ENCODE data around the gene B9D1.

DNA sequence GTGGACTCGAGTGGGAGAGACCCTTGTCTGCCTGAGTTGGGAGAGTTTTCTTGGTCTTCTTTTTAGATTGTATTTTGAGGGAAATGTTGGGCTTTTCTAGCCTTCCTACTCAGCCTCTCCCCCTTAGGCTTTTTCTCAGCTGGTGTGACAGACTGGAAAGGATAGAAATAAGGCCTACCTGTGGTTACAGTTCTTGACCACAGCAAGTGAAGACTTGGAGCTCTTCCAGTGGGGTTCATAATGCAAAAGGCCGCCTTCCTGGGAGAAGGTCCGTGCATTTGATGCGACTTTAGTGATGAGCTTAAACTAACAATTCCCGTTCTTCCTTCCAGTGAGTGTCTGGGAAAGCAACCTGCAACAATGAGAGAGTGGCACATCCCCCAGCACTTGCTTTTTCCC lies 56.8 kb downstream of the B9D1 start:
- TF ChIP-seq, protein P1, sequence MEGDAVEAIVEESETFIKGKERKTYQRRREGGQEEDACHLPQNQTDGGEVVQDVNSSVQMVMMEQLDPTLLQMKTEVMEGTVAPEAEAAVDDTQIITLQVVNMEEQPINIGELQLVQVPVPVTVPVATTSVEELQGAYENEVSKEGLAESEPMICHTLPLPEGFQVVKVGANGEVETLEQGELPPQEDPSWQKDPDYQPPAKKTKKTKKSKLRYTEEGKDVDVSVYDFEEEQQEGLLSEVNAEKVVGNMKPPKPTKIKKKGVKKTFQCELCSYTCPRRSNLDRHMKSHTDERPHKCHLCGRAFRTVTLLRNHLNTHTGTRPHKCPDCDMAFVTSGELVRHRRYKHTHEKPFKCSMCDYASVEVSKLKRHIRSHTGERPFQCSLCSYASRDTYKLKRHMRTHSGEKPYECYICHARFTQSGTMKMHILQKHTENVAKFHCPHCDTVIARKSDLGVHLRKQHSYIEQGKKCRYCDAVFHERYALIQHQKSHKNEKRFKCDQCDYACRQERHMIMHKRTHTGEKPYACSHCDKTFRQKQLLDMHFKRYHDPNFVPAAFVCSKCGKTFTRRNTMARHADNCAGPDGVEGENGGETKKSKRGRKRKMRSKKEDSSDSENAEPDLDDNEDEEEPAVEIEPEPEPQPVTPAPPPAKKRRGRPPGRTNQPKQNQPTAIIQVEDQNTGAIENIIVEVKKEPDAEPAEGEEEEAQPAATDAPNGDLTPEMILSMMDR (IDR thresholded peaks at IDR 0.05 in 4 of 5, conservative IDR thresholded peaks at IDR 0.05 in 1 of 5) = no peak
- no peak for TF ChIP-seq POLR2A (IDR thresholded peaks at IDR 0.05)
